GM20000 (cell line): ENCODE data around the gene CHID1.

Experiments used
- DNase-seq: peaks from one replicate; pipeline ENCODE4 v3.0.0; 2012; ENCODE audit warnings: low spot score
- CTCF ChIP-seq: IDR thresholded peaks from 2 replicates; pipeline ENCODE4 v1.5.1; 2012; ENCODE audit warnings: mild to moderate bottlenecking, control low read depth; ENCODE audit errors: extremely low read depth, missing control alignments

Gene CHID1

GRCh38 chr11:829176-829846, 81.3 kb downstream of the CHID1 start:
- no peak for TF ChIP-seq CTCF
- no peak for DNase-seq

- no peak for TF ChIP-seq CTCF
- no peak for DNase-seq
These were observed 82.0 kb downstream of the CHID1 start for GRCh38 chr11:828506-829175.

- peak; percentile 54 for DNase-seq
- no peak for TF ChIP-seq CTCF
These were observed 82.8 kb downstream of the CHID1 start, which contains the start of gene CRACR2B for GRCh38 chr11:827897-828192. CRACR2B (plus strand) TSS chr11:827919; CDS start chr11:828608, 689 bp downstream.

- DNase-seq = peak; percentile 88
- no peak for TF ChIP-seq CTCF
These were observed 83.3 kb downstream of the CHID1 start for GRCh38 chr11:827146-827896.

GRCh38 chr11:826836-827145, 83.8 kb downstream of the CHID1 start:
- no peak for DNase-seq
- TF ChIP-seq CTCF = no peak

- no peak for TF ChIP-seq CTCF
- peak; percentile 63 for DNase-seq
These were observed 84.4 kb downstream of the CHID1 start for GRCh38 chr11:826227-826621.
